ENCODE data around the gene BCO1.
"Not testable (repeated sequence)": the region's sequence is repeated elsewhere in the genome, so short reads cannot be mapped to it uniquely, and the experiment has no call there.

BCO1 gene

GRCh38 chr16:81238296-81239011 lies at the start of gene BCO1:
Gene BCO1, plus strand, starts transcription at chr16:81238689. Its CDS starts 220 bp downstream, at chr16:81238909.
- peak; percentile 71 for DNase-seq (ENCODE audit: low read depth)

GRCh38 chr16:81189100-81189664 lies 49.3 kb upstream of the BCO1 start:
- no peak for DNase-seq (ENCODE audit: low read depth)

- DNase-seq (ENCODE audit: low read depth), result peak; percentile 74
These were observed 47.8 kb upstream of the BCO1 start for GRCh38 chr16:81190667-81191066.

GRCh38 chr16:81195885-81196534 lies 42.5 kb upstream of the BCO1 start:
- DNase-seq (ENCODE audit: low read depth), result no peak

- peak; percentile 45 for DNase-seq (ENCODE audit: low read depth)
These were observed 39.9 kb upstream of the BCO1 start for GRCh38 chr16:81198635-81199034.

GRCh38 chr16:81201267-81201666 lies 37.2 kb upstream of the BCO1 start:
- peak; percentile 35 for DNase-seq (ENCODE audit: low read depth)

- peak; percentile 69 for DNase-seq (ENCODE audit: low read depth)
These were observed 33.5 kb upstream of the BCO1 start for GRCh38 chr16:81204798-81205680.

- DNase-seq (ENCODE audit: low read depth), result no peak
These were observed 31.4 kb upstream of the BCO1 start for GRCh38 chr16:81207076-81207475.

GRCh38 chr16:81210807-81211206 lies 27.7 kb upstream of the BCO1 start:
- DNase-seq (ENCODE audit: low read depth), result no peak

- DNase-seq (ENCODE audit: low read depth), result no peak
These were observed 25.5 kb upstream of the BCO1 start for GRCh38 chr16:81212830-81213465.

GRCh38 chr16:81214745-81215166 lies 23.7 kb upstream of the BCO1 start:
- DNase-seq (ENCODE audit: low read depth), result peak; percentile 43

GRCh38 chr16:81216114-81216513 lies 22.4 kb upstream of the BCO1 start:
- no peak for DNase-seq (ENCODE audit: low read depth)

GRCh38 chr16:81216706-81217105 lies 21.8 kb upstream of the BCO1 start:
- DNase-seq (ENCODE audit: low read depth), result no peak

GRCh38 chr16:81219151-81219550 lies 19.3 kb upstream of the BCO1 start:
- DNase-seq (ENCODE audit: low read depth), result no peak

- DNase-seq (ENCODE audit: low read depth), result no peak
These were observed 18.1 kb upstream of the BCO1 start for GRCh38 chr16:81220349-81220748.

GRCh38 chr16:81221731-81222130 lies 16.8 kb upstream of the BCO1 start:
- DNase-seq (ENCODE audit: low read depth), result no peak

GRCh38 chr16:81224824-81225223 lies 13.7 kb upstream of the BCO1 start:
- no peak for DNase-seq (ENCODE audit: low read depth)

- not testable (repeated sequence) for DNase-seq (ENCODE audit: low read depth)
These were observed 12.8 kb upstream of the BCO1 start for GRCh38 chr16:81225697-81226096.

GRCh38 chr16:81227785-81228184 lies 10.7 kb upstream of the BCO1 start:
- DNase-seq (ENCODE audit: low read depth), result no peak

GRCh38 chr16:81229811-81230210 lies 8.7 kb upstream of the BCO1 start:
- DNase-seq (ENCODE audit: low read depth), result no peak

GRCh38 chr16:81231014-81231413 lies 7.5 kb upstream of the BCO1 start:
- DNase-seq (ENCODE audit: low read depth), result no peak
